ENCODE results near the gene HOXA5. TPM values are rescaled to one million over a fixed set of nuclear protein-coding genes. Genes with fewer than 3 reads are reported as not detected.

Gene HOXA5
- total and polyA plus RNA-seq, 2 of the 8 experiments (the other 6 are each of a cell fraction or from before 2014, with no cell fraction given) = not detected

DNA sequence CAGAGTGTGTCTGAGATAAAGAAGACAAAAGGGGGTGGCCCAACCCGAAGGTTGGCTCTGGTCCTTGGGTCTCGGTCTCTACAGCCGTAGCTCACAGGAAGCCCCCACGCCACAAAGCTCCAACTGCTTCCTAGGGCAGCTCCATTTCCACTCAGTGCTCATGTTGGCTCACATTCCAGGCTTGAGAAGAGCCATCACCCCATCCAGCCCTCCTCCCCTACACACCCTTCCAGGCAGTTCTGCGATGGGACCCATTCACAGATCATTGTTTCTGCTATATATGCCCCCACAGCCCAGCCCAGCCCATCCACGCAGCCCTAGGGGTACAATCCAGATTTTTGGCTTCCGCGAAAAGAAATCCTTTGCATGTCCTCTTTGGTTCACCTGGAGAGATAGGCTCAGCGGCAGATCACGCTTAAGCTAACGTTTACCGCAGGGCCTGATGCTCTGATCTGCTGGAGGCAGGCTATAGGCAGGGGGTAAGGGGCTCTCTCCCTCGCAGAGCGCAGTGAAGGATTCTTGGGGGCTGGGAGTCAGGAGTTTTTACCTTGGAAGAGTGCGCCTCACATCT is 47.8 kb upstream of the HOXA5 start (continued):
- TF ChIP-seq, protein P1, sequence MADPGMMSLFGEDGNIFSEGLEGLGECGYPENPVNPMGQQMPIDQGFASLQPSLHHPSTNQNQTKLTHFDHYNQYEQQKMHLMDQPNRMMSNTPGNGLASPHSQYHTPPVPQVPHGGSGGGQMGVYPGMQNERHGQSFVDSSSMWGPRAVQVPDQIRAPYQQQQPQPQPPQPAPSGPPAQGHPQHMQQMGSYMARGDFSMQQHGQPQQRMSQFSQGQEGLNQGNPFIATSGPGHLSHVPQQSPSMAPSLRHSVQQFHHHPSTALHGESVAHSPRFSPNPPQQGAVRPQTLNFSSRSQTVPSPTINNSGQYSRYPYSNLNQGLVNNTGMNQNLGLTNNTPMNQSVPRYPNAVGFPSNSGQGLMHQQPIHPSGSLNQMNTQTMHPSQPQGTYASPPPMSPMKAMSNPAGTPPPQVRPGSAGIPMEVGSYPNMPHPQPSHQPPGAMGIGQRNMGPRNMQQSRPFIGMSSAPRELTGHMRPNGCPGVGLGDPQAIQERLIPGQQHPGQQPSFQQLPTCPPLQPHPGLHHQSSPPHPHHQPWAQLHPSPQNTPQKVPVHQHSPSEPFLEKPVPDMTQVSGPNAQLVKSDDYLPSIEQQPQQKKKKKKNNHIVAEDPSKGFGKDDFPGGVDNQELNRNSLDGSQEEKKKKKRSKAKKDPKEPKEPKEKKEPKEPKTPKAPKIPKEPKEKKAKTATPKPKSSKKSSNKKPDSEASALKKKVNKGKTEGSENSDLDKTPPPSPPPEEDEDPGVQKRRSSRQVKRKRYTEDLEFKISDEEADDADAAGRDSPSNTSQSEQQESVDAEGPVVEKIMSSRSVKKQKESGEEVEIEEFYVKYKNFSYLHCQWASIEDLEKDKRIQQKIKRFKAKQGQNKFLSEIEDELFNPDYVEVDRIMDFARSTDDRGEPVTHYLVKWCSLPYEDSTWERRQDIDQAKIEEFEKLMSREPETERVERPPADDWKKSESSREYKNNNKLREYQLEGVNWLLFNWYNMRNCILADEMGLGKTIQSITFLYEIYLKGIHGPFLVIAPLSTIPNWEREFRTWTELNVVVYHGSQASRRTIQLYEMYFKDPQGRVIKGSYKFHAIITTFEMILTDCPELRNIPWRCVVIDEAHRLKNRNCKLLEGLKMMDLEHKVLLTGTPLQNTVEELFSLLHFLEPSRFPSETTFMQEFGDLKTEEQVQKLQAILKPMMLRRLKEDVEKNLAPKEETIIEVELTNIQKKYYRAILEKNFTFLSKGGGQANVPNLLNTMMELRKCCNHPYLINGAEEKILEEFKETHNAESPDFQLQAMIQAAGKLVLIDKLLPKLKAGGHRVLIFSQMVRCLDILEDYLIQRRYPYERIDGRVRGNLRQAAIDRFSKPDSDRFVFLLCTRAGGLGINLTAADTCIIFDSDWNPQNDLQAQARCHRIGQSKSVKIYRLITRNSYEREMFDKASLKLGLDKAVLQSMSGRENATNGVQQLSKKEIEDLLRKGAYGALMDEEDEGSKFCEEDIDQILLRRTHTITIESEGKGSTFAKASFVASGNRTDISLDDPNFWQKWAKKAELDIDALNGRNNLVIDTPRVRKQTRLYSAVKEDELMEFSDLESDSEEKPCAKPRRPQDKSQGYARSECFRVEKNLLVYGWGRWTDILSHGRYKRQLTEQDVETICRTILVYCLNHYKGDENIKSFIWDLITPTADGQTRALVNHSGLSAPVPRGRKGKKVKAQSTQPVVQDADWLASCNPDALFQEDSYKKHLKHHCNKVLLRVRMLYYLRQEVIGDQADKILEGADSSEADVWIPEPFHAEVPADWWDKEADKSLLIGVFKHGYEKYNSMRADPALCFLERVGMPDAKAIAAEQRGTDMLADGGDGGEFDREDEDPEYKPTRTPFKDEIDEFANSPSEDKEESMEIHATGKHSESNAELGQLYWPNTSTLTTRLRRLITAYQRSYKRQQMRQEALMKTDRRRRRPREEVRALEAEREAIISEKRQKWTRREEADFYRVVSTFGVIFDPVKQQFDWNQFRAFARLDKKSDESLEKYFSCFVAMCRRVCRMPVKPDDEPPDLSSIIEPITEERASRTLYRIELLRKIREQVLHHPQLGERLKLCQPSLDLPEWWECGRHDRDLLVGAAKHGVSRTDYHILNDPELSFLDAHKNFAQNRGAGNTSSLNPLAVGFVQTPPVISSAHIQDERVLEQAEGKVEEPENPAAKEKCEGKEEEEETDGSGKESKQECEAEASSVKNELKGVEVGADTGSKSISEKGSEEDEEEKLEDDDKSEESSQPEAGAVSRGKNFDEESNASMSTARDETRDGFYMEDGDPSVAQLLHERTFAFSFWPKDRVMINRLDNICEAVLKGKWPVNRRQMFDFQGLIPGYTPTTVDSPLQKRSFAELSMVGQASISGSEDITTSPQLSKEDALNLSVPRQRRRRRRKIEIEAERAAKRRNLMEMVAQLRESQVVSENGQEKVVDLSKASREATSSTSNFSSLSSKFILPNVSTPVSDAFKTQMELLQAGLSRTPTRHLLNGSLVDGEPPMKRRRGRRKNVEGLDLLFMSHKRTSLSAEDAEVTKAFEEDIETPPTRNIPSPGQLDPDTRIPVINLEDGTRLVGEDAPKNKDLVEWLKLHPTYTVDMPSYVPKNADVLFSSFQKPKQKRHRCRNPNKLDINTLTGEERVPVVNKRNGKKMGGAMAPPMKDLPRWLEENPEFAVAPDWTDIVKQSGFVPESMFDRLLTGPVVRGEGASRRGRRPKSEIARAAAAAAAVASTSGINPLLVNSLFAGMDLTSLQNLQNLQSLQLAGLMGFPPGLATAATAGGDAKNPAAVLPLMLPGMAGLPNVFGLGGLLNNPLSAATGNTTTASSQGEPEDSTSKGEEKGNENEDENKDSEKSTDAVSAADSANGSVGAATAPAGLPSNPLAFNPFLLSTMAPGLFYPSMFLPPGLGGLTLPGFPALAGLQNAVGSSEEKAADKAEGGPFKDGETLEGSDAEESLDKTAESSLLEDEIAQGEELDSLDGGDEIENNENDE (IDR thresholded peaks at IDR 0.05; ENCODE audit: insufficient replicate concordance, low read length) = no peak
- TF ChIP-seq KDM5A (IDR thresholded peaks at IDR 0.05; ENCODE audit: low read length) = no peak
- no peak for TF ChIP-seq POLR2AphosphoS5 (IDR thresholded peaks at IDR 0.05; ENCODE audit: low read depth, low read length)
- no peak for TF ChIP-seq PHF8 (conservative IDR thresholded peaks at IDR 0.05; ENCODE audit: low read depth, low read length)
- TF ChIP-seq KDM1A (IDR thresholded peaks at IDR 0.05; ENCODE audit: borderline replicate concordance, low read length) = no peak
- TF ChIP-seq RBBP5 (IDR thresholded peaks at IDR 0.05; ENCODE audit: borderline replicate concordance, low read depth, low read length) = no peak
- TF ChIP-seq SP1 (IDR thresholded peaks at IDR 0.05; ENCODE audit: low read depth, low read length) = no peak
- no peak for TF ChIP-seq NANOG (IDR thresholded peaks at IDR 0.05; ENCODE audit: insufficient read depth, low read depth, low read length, poor library complexity, severe bottlenecking)
- TF ChIP-seq CBX8 (IDR thresholded peaks at IDR 0.05; ENCODE audit: borderline replicate concordance, low read depth, low read length) = no peak
- TF ChIP-seq POU5F1 (IDR thresholded peaks at IDR 0.05; ENCODE audit: low read depth, low read length) = no peak
- TF ChIP-seq BRCA1 (IDR thresholded peaks at IDR 0.05; ENCODE audit: low read depth, low read length) = no peak
